HG03066 (cell line): Measurements from ENCODE around the gene ACOT12.
"Not testable (repeated sequence)": the region's sequence is repeated elsewhere in the genome, so short reads cannot be mapped to it uniquely, and the experiment has no call there.

ENCODE experiments used
- ATAC-seq: cut with Tn5 transposase; IDR thresholded peaks from one replicate; pipeline ENCODE4 v1.9.1; 2021; ENCODE audit warnings: low read depth; ENCODE audit not compliant: unreplicated experiment

Gene ACOT12

DNA sequence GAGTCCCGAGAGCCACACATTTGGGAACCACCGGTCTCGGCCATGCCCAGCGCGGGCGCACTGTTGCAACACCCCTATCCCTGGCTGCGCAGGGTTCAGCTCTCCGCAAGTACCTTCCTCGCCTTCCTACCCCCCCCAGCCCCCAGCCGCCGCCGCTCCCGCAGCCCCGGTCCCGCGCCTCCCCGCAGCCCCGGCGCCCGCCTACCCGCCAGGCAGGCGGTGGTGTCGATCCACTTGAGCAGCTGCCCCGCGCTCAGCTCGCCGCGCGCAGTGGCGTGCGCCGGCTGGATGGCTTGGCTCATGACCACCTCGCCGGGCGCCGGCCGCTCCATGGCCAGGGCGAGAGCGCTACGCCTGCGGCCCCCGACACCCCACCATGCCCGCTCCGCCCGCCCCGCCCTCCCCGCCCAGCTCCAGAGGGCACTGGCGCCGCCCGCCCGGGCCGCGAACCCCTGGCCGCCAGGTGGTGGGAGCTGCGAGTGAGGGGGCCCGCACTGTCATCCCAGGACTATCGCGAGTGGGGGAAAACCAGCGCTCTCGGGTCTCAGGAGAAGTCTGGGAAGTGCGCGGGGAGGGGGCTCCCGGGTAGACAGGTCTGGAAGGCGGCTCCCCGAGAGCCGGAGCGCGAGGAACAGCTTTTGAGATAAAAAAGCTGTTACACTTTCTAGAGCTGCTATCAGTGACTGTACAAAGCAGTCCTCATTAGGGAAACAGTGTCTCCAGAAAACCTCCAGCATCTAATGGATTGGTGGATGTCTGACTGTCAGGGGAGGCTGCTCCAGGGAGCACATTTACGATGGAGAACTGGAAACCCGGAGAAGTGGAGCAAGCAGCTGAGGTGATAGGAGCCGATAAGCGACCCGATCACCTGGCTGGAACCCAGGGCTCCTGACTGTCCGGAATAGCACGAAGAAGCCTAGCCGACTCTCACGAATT, at the start of gene ACOT12:
Gene ACOT12, minus strand, starts transcription at position 352 of the 936 bp plus-strand sequence. Its CDS starts 20 bp downstream, at position 332.
- no peak for ATAC-seq

DNA sequence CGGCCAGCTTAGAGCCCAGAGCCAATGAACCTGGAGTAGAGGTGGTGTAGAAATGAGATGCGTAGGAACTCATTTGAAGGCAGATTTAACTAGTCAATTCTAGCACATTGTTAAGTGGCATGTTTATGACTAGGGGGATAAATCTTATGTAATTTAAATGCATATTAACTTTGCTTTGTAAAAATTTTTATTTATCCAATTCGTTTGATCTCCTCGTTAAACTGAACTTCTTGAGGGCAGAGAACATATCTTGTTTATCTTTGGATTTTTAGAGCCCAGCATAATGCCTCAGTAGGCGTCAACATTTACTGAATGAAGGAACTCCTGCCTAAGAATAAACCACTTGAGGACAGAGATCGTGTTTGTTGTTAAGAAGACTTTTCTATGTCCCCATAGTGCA, 41.1 kb upstream of the ACOT12 start:
- no peak for ATAC-seq

- ATAC-seq, result no peak
Measured at GRCh38 chr5:81429985-81430384, 36.1 kb upstream of the ACOT12 start.

- no peak for ATAC-seq
Measured at GRCh38 chr5:81429363-81429762, 35.4 kb upstream of the ACOT12 start.

DNA sequence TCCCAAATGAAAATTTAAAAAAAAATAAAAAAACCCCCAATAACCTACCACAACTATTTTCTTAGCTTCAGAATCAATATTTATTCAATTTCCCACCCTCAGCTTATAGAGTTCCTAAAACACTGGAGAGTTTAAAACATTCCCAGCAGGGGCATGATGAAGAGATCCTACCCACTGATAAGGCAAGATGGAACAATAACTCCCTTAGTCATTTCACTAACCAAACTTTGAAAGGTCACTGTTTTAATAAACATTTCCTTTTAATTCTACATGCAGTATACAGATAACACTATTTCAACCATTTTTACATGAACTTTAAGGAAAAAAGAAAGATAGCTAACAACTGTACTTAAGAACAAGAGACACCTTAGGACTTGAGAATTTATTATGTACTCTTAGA, 34.9 kb upstream of the ACOT12 start:
- no peak for ATAC-seq

DNA sequence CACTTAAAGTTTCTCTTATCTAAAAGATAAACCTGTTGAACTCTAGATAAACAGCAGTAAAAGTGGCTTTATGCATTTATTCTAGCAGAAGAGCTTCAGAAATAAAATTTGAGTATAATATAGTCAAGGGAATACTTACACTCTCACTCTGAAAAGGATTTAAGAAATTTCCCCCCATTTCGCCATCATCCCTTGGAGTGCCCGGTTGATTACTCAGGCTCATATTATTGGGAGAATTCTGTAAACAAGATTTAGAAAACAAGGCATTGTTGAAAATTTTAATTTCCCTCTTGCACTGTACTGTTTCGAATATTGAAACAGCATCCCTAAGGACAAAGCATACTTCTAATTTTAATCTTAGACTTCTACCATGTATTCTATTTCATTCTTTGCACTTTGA, 34.5 kb upstream of the ACOT12 start:
- no peak for ATAC-seq

DNA sequence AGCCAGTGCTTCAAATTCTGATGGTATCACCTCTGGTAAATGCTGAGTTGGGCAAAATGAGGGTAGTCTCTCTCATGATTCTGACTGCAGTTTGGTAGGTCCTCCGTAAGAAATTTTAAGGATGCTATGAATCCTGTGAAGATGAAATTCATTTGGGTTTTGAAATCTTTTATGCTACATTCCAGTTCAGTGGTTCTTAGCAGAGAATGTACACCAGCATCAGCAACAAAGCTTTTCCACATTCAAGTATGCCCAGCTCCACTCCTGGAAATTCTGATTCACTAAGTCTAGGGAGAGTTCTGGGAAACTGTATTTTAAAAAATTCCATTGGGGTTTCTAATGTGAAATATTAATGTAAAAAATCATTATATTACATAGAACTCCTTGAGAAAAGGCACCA, 33.6 kb upstream of the ACOT12 start:
- no peak for ATAC-seq

DNA sequence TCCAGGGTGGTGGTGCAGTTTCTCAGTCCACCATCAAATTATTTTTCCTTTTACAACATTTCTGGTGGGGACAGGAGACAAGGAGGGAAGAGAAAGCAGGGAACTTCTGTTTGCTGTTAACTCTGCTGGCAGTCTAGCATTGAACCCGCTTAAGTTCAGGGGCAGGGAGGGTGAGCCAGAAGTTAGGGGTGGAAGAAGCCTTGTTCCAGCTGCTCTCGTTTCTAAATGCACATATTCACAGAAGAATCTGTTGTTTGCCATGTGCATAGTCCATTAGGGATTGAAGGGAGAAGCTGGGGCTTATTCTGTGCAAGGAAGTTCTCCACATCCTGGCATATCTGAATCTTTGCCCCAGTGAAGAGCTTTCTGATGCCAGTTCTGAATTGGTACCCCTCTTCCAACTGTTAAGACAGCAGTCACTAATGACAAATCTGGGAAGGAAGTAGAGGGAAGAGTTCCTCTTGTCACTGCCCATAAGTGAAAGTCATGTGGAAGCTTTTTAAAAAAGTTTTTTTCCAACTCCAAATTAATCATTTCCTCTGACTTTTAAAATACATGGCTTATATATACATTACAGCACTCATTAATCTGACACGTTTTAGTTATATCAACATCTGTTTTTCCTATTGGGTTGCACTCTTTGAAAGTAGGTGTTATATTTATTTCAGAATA, 32.6 kb upstream of the ACOT12 start:
- ATAC-seq, result no peak

DNA sequence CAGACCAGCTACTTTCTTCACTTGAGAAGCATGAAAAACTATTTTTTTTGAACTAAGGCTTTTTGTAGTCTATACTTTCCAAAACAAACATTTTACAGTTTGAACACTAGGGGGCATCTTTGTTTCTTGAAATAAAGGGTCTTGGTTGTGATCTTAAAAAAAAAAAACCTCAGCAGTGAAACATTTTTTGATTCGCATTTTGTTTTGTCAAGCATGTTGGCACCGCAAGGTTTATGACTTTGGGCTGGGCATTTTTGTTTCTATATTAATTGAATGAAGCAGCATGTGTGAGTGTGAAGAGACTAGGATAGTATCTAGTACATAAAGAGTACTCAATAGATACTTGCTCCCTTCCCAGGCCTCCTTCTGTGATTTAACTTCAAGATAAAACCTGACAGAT, 31.6 kb upstream of the ACOT12 start:
- no peak for ATAC-seq

GRCh38 chr5:81424728-81425127, 30.8 kb upstream of the ACOT12 start:
- ATAC-seq, result no peak

DNA sequence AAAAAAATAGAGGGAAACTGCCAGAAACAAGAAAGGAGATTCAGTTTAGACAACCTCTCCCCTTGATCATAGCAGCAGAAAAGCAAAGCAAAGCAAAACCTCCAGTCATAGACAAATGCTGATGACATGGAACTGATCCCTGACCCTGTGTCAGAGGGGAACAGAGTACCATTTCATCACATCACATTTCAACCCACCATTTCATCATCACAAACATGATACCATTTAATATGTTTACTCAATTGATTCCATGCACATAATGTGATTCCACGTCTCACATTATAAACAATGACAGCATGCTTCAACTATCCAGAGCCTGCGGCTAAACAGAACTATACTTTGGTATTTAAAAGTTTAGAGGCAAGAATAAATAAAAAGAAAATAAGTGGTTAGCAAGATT, 28.7 kb upstream of the ACOT12 start:
- no peak for ATAC-seq

GRCh38 chr5:81420039-81420667, 26.2 kb upstream of the ACOT12 start:
- no peak for ATAC-seq

- no peak for ATAC-seq
Measured at GRCh38 chr5:81418606-81419005, 24.7 kb upstream of the ACOT12 start.

DNA sequence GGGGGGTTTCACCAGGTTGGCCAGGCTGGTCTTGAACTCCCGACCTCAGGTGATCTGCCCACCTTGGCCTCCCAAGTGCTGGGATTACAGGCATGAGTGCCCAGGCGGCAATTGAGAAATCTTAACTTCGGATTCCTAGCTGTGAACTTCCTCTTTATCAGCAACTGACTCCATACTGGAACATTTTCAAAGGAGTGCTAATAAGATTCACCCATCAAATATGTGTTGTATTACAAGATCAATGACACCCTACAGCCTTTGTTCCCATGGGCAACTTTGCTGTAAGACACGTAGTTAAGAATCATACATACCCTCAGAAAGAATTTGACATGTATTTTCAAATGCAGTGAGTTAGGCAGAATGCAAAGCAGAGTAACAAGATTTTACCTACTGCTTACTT, 23.1 kb upstream of the ACOT12 start:
- no peak for ATAC-seq

DNA sequence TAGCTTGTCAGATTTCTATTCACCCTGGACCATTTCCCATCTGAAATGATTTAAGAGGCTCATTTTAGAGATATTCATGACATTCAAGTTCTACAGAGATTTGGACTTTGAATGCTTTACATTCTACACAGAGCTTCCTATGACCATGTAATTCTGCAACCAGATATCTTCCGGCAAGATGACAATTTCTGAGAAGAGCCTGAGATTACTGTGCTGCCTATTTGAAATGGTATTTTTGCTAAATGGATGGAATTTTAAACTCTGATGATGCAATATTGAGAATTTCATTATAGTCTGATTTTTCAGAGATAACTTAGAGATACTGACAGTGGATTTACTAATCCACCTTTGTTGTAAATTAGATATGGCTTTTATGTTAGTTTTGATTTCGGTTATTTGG, 16.0 kb upstream of the ACOT12 start:
- ATAC-seq, result no peak

DNA sequence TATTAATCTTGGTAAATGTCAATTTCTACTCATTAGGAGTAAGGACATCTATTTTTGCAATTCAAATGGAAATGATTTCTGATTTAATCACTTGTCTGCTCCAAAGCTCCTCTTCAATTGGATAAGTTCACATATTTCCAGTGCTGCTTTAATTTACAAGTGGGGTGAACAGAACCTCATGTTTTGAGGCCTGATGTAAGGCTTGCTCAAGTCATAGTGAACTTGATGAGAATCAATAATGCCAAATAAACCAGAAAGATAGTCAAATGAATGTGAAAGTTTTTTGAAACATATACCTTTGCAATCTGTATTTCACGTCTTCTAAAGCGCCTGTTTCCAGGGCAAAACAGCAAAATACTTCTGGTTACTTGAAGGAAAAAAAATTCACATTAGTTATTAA, 15.4 kb upstream of the ACOT12 start:
- no peak for ATAC-seq

DNA sequence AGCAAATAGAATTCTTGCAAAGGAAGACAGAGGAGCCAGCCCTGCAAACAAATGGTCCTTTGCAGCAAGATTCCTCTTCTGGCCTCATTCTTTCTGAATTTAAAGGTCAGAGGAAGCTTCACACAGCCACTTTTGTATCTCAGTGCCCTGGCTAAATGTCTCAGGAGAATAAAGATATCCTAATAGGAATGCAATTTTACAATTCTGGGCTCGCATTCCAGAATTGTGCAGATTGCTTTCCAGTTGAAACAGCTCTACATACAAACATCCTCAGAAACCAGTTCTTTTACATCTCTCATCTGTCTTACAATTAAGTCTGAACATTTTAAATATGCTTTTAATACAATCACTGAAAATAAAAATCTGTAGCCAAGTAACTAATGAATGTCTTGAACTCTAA, 14.6 kb upstream of the ACOT12 start:
- no peak for ATAC-seq

DNA sequence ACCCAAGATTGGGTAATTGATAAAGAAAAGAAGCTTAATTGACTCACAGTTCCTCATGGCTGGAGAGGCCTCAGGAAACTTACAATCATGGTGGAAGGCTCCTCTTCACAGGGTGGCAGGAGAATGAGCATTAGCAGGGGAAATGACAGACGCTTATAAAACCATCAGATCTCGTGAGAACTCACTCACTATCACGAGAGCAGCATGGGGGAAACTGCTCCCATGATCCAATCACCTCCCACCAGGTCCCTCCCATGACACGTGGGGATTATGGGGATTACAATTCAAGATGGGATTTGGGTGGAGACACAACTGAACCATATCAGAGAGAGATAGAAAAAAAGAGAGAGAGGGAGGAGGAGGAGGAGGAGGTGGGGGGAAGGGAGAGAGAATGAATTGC, 13.9 kb upstream of the ACOT12 start:
- ATAC-seq, result not testable (repeated sequence)

GRCh38 chr5:81405126-81405891, 11.4 kb upstream of the ACOT12 start:
- ATAC-seq, result no peak

GRCh38 chr5:81402192-81402930, 8.4 kb upstream of the ACOT12 start:
- no peak for ATAC-seq
